Effector CD4-positive, alpha-beta T cell (primary cell): ENCODE measurements around the gene EPHB4.

Experiments
- DNase-seq: peaks from one replicate; pipeline ENCODE4 v3.0.0-alpha.2; 2020

Gene EPHB4

DNA sequence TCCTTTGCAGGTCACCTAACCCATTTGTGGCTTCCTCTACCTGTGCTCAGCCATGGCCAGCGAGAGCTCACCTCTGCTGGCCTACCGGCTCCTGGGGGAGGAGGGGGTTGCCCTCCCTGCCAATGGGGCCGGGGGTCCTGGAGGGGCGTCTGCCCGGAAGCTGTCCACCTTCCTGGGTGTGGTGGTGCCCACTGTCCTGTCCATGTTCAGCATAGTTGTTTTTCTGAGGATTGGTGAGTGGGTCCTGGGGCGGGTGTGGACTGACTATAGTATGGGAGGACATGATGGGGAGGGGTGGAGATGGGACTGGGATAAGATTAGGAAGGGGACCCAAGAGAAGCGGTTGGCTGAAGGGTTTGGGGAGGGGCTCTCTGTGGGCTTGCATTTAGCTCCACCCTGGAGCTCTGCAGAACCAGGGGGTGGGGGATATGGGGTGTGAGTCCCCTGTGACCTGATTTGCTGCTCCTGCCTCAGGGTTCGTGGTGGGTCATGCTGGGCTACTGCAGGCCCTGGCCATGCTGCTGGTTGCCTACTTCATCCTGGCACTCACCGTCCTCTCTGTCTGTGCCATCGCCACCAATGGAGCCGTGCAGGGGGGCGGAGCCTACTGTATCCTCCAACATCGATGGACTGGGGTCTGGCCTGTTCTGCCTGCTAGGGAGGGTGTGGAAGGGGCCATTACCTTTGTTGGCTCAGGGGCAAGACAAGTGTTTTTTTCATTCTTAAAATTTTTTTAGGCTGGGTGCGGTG lies 27.0 kb upstream of the EPHB4 start:
- no peak for DNase-seq

GRCh38 chr7:100852048-100852872 lies 24.9 kb upstream of the EPHB4 start, which contains the start of gene SLC12A9:
TSS of gene SLC12A9 (plus strand) at chr7:100852713. CDS start at chr7:100854198, 1,485 bp downstream.
- peak; percentile 78 for DNase-seq

DNA sequence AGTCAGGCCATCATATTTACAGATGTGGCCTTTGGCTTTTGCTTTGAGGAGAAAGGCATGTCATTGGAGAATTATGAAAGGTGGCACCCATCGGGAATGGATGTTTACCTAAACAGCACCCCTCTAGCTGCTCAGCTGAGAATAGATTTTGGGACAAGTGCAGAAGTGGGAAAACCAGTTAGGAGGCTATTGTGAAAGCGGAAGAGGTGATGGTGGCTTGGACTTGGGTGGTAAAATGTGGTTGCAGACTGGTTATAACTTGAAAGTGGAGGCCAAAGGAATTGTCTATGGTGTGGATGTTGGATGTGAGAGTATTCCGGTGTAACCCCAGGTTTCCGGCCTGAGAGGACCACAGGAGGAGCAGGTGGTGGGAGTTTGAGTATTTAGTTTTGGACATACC lies 20.0 kb upstream of the EPHB4 start:
- DNase-seq, result no peak

DNA sequence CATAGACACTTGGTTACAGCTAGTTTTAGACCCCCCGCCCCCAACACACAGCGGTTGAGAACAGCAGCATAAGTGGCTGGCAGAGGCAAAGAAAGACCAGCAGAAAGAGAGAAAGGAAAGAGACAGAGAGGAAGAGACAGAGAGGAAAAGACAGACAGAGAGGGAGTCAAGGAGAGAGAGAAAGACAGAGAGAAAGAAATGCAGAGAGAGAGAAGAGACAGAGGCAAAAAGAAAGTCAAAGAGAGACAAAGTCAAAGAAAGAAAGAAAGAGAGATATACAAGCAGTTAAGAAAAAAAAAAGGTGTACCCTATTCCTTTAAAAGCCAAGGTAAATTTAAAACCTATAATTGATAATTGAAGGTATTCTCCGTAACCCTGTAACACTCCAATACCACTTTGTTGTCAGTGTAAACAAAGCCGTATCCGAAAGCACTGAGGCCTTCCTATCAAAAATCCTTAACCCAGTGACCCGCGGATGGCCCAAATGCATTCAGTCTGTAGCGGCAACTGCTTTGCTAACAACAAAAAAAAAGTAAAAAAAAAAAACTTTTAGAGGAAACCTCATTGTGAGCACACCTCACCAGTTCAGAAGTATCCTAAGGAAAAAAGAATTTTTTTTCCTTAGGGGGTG lies 13.3 kb upstream of the EPHB4 start:
- DNase-seq, result no peak

- no peak for DNase-seq
Measured at GRCh38 chr7:100839361-100839760, 12.0 kb upstream of the EPHB4 start.

- DNase-seq, result peak; percentile 56
Measured at GRCh38 chr7:100837099-100837836, 9.9 kb upstream of the EPHB4 start.

- DNase-seq, result no peak
Measured at GRCh38 chr7:100836812-100837098, 9.4 kb upstream of the EPHB4 start.

DNA sequence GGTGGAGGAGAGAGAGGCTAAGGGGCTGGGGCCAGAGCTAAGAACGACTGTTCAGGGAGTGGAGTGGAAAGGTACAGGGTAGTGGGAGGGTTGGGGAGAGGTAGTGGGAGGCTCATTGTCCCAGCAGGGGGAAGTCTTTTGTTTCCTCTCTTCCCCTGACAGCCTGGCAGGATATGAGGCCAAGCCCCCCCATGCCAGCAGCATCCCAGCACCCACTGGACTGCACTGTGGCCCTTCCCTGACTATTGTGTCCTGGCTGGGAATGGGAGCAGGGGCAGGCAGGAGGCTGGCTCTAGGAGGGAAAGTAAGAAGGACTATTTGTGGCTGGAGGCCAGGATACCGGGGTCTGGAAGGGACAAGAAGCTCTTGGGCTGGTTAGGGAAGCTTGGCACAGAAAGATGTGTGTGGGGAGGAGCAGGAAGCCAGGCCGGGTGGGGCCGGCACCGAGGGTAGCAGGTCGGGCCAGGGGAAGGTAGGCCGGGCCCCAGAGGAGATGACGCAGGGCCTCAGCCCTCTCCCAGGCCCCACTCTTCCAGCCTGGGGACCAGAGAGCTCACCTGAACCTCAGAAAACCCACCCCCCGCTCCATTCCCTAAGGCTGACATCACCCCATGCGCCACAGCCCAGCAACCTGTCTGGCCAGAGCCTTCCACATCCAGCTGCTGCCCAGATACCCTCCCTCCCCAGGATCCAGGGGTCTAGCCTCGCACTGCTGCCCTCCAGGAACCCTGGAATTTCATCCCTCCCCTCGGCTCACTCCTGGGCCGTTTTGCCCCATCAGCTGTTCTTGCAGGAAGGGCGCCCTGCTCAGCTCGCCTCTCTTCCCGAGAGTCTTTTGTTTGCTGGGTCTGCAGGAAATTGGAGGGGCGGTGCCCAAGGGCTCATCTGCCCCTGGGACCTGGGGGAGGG lies 8.8 kb upstream of the EPHB4 start:
- no peak for DNase-seq

GRCh38 chr7:100832281-100832633 lies 4.9 kb upstream of the EPHB4 start:
- DNase-seq, result no peak

GRCh38 chr7:100830396-100830795 lies 3.1 kb upstream of the EPHB4 start:
- no peak for DNase-seq

DNA sequence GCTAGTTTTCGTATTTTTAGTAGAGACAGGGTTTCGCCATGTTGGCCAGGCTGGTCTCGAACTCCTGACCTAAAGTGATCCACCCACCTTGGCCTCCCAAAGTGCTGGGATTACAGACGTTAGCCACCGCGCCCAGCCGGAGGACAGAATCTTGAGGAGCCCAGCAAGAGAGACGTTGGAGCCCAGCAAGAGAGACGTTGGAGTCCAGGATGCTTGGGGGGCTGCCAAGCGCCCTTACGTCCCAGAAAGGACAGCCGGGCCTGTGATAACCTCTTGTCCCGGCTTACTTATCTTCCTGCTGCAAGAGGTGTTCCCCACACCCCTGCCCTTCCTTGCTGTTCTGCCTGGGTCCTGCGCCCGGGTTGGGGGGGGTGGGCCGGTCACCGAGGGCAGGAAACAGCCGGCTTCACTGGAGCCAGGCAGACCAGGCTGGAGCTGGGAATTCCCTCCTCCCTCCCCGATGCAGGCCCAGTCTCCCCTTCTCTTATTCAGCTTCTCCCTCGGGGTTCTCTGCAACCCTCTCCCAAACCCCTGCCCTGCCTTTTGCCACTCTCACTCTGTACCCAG lies 1.9 kb upstream of the EPHB4 start:
- no peak for DNase-seq

GRCh38 chr7:100826514-100827329 lies 601 bp downstream of the EPHB4 start:
- no peak for DNase-seq

- no peak for DNase-seq
Measured at GRCh38 chr7:100825751-100826513, 1.4 kb downstream of the EPHB4 start.

GRCh38 chr7:100825215-100825671 lies 2.1 kb downstream of the EPHB4 start:
- DNase-seq, result no peak

- DNase-seq, result no peak
Measured at GRCh38 chr7:100824499-100825214, 2.7 kb downstream of the EPHB4 start.

GRCh38 chr7:100823534-100823933 lies 3.8 kb downstream of the EPHB4 start:
- no peak for DNase-seq

- DNase-seq, result no peak
Measured at GRCh38 chr7:100823140-100823525, 4.2 kb downstream of the EPHB4 start.

DNA sequence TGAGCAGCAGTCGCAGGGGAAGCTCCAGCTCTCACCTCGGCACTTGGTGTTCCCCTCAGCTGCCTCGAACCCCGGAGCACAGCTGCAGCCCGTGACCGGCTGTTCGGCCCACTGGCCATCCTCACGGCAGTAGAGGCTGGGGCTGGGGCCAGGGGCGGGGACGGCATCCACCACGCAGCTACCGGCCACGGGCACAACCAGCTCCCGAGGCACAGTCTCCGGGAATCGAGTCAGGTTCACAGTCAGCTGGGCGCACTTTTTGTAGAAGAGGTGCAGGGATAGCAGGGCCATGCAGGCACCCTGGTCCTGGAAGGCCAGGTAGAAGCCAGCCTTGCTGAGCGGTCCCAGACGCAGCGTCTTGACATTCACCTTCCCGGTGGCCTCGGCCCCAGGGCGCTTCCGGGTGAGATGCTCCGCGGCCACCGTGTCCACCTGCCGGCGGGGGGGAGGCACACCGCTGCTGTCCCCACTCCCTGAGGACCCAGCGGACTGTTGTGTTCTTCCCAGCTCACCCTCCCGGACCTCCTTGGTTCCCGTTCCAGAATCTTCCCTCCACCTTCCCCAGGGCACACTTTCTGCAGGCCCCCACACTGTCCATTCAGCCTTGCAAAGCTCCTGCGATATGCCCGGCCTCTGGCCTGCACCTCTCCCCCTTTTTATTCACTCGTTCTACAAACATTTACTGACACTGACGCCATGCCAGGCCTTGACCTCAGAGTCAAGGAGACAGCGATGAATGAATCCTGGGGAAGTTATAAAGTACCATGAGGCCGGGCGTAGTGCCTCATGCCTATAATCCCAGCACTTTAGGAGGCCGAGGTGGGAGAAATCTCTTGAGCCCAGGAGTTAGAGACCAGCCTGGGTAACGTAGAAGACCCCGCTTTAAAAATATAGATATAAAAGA lies 4.8 kb downstream of the EPHB4 start:
- DNase-seq, result no peak
